Activated CD8-positive, alpha-beta T cell treated with anti-CD3 and anti-CD28 coated beads for 36 hours (primary cell): ENCODE data around the gene SYT1. TPM values are rescaled to one million over a fixed set of nuclear protein-coding genes. Genes with fewer than 3 reads are reported as not detected.

Experiments used
- ATAC-seq: fragments of 200-7000 bp; cut with Tn5 transposase; one replicate; pipeline ENCODE4 v1.10.0; 2021; ENCODE audit warnings: mild to moderate bottlenecking, moderate library complexity
- CTCF ChIA-PET: fragments of 350-600 bp; sonication (Branson Sonifier 250); formaldehyde crosslinking; loops from one replicate; lab custom pipeline; 2021; ENCODE audit warnings: antibody characterized with exemption; lab: Charles Lee
- POLR2A ChIA-PET: fragments of 350-600 bp; sonication (Branson Sonifier 250); formaldehyde crosslinking; loops from one replicate; lab custom pipeline; 2021; ENCODE audit warnings: antibody characterized with exemption; lab: Charles Lee
- DNase-seq: peaks from one replicate; pipeline ENCODE4 v3.0.0-alpha.2; 2020
- H3K27ac Mint-ChIP-seq: one replicate; pipeline ENCODE4 v1.8.0; 2021; ENCODE audit warnings: mild to moderate bottlenecking, mixed read lengths
- H3K27me3 Mint-ChIP-seq: one replicate; pipeline ENCODE4 v1.8.0; 2021; ENCODE audit warnings: mixed read lengths
- H3K36me3 Mint-ChIP-seq: one replicate; pipeline ENCODE4 v1.8.0; 2021; ENCODE audit warnings: low read depth, mixed read lengths
- H3K4me1 Mint-ChIP-seq: one replicate; pipeline ENCODE4 v1.8.0; 2021; ENCODE audit warnings: low read depth, mixed read lengths
- H3K4me3 Mint-ChIP-seq: one replicate; pipeline ENCODE4 v1.8.0; 2021; ENCODE audit warnings: mild to moderate bottlenecking, moderate library complexity, mixed read lengths
- H3K9me3 Mint-ChIP-seq: one replicate; pipeline ENCODE4 v1.8.0; 2021; ENCODE audit warnings: mixed read lengths
- intact Hi-C: fragments of 100-400 bp; cut with micrococcal nuclease; formaldehyde crosslinking; loops from one replicate; pipeline ENCODE4 v1.10.0; 2022
- total RNA-seq, 2 experiments: library from RNA; stranded (reverse); gene quantifications; one replicate each; pipeline ENCODE4 v1.2.3, GENCODE V29; 2021
- TF ChIP-seq, protein P1 (sequence below): fragments of 200-600 bp; IDR thresholded peaks from one replicate; pipeline ENCODE4 v1.8.0; 2022; ENCODE audit warnings: antibody characterized with exemption, mild to moderate bottlenecking

SYT1 gene
- total RNA-seq, 2 experiments from 2014 or later: not detected

DNA sequence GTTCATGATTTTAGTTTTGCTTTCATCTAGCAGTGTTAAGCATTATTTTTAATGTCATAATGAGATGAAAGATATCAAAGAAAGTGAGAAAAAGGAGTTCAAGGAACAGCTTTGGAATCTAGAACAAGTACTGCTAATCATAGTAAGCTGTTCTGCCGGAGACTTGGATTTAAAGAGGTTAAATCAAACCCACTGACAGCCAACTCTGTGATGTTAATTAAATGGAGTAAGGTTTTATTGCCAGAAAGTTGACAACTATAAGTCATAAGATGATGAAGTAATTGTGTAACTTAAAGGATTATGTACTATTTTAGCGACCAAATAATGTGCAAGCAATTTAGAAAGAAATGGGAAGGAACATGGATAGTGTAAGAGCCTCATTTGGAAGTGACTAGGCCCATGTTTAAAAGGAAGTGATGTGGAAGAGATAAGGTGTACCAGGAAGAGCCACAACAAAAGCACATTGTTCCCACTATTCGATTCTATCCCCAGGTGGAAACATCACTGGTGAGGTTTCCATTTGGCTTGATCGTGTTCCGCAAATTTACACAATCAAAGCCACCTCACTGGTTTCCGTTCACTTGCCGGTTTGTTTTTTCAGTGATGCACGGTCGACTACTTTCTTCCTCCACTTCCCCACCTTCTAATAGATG, 437.7 kb downstream of the SYT1 start:
- CTCF ChIA-PET: no interaction called here
- ATAC-seq: no peak
- DNase-seq: no peak
- Mint-ChIP-seq H3K36me3 (no peaks in the 10 kb centered on the region), H3K9me3 (peaks cover 3% of the 10 kb centered on the region), H3K27me3 (no peaks in the 10 kb centered on the region), H3K27ac (no peak overlapping the region), H3K4me3 (no peak overlapping the region), H3K4me1 (no peaks in the 10 kb centered on the region)
- intact Hi-C loops: no loop called here
- POLR2A ChIA-PET: no interaction called here
- TF ChIP-seq, protein P1, sequence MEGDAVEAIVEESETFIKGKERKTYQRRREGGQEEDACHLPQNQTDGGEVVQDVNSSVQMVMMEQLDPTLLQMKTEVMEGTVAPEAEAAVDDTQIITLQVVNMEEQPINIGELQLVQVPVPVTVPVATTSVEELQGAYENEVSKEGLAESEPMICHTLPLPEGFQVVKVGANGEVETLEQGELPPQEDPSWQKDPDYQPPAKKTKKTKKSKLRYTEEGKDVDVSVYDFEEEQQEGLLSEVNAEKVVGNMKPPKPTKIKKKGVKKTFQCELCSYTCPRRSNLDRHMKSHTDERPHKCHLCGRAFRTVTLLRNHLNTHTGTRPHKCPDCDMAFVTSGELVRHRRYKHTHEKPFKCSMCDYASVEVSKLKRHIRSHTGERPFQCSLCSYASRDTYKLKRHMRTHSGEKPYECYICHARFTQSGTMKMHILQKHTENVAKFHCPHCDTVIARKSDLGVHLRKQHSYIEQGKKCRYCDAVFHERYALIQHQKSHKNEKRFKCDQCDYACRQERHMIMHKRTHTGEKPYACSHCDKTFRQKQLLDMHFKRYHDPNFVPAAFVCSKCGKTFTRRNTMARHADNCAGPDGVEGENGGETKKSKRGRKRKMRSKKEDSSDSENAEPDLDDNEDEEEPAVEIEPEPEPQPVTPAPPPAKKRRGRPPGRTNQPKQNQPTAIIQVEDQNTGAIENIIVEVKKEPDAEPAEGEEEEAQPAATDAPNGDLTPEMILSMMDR: no peak

DNA sequence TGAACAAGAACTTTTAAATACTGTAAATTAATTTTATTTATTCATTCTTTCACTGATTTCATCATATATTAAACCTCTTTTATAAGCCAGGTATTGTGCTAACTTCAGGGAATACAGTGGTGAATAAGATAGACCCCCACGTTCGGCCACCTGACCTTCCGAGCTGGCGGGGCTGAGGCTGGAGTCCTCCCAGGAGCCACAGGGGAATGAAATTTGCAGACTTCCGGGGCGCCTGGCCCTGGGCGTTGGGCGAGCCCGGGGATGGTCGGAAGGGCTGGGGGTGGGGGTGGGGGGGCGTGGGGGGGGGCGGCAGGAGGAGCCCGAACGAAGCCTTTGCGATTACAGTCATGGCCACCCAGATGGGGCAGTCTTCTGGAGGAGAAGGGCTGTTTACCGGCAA, 442.8 kb downstream of the SYT1 start:
- ATAC-seq: no peak
- DNase-seq: no peak
- Mint-ChIP-seq H3K27ac (no peak overlapping the region), H3K4me3 (no peak overlapping the region), H3K9me3 (peaks cover 5% of the 10 kb centered on the region), H3K27me3 (no peaks in the 10 kb centered on the region), H3K36me3 (no peaks in the 10 kb centered on the region), H3K4me1 (no peaks in the 10 kb centered on the region)
- intact Hi-C loops: no loop called here
- ChIA-PET CTCF (no interaction called here), POLR2A (no interaction called here)
- TF ChIP-seq, protein P1: no peak

DNA sequence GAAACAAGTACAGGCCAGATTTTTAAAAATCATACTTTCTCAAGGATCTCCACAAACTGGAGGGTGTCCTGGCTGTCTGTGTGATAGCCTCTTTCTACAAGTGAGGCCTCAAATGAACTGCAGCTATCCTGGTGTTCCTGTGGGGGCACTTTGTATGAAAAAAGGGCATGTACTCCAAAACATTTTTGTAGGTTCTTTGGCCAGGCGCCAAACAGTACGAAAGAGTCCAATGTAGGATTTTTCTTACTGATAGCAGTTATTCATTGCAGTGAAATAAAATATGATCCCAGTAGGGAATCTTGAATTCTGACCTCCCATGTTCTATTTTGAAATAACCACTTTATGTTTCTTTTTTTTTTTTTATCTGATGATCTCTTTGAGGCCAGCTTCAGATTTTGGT, 444.5 kb downstream of the SYT1 start:
- no peak overlapping the region for H3K4me3 Mint-ChIP-seq
- ChIA-PET CTCF (no interaction called here), POLR2A (interaction anchor here (0.6 kb wide), 1 partner anchor 833 kb away, joined by 3 read pairs; no protein-coding TSS in a partner anchor)
- H3K4me1 Mint-ChIP-seq: no peaks in the 10 kb centered on the region
- H3K27me3 Mint-ChIP-seq: no peaks in the 10 kb centered on the region
- TF ChIP-seq, protein P1: no peak
- H3K27ac Mint-ChIP-seq: no peak overlapping the region
- ATAC-seq (no peak), DNase-seq (no peak)
- H3K36me3 Mint-ChIP-seq: no peaks in the 10 kb centered on the region
- peaks cover 10% of the 10 kb centered on the region for H3K9me3 Mint-ChIP-seq
- intact Hi-C loops: no loop called here

DNA sequence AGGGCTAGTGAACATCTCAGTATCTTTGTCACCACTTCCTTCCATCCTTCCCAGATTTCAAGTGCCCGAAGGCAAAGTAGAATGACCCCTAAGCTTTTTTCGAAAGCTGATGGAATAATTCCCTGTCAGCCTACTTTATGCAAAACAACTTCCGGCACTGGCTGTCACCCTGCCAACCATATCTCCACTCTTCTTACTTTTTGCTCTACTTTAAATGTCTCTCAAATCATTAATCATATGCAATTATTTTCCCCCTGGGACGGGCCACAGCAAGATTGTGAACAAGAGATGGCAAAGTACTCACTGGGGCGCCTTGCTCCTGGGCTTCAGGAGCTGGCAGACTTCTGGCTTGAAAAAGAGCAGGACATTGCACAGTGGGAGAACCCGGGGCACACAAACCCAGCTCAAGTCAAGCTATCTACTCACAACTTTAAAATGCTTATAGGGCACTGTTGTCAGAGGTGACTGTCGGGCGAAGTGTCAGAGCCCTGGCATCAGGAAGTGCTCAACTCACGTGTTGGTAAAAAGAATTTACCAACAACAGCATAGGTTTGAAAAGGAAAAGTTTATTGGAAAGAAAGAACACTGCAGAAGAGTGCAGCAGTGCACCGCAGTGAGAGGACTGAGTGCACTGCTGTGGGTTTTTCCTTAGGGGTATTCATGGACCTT, 452.7 kb downstream of the SYT1 start:
- ATAC-seq (no peak), DNase-seq (no peak)
- Mint-ChIP-seq H3K36me3 (no peaks in the 10 kb centered on the region), H3K4me1 (no peaks in the 10 kb centered on the region), H3K9me3 (peaks cover 8% of the 10 kb centered on the region), H3K27ac (no peak overlapping the region), H3K4me3 (no peak overlapping the region), H3K27me3 (no peaks in the 10 kb centered on the region)
- intact Hi-C loops: no loop called here
- CTCF ChIA-PET: interaction anchor here (0.9 kb wide), 1 partner anchor 8 kb away, joined by 4 read pairs; no protein-coding TSS in a partner anchor
- TF ChIP-seq, protein P1: no peak
- POLR2A ChIA-PET: no interaction called here

DNA sequence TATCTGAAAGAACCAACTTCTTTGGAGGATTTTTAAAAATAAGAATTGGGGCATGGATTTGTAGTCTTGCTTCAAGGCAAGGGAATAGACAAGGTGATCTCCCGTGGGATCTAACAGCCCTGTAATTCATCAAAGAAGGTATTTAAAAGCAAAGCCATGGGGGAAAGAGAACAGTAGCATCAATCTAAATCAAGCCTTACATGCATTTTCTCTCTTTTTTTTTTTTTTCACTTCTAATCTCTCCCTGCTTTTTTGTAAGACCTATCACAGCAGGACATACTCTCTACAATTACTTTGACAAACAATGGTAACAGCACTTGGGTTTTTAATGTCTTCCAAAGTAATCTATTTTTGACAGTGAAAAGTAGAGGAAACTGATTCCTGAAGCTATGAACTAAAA, 458.3 kb downstream of the SYT1 start:
- Mint-ChIP-seq H3K27ac (no peak overlapping the region), H3K9me3 (no peaks in the 10 kb centered on the region), H3K36me3 (no peaks in the 10 kb centered on the region), H3K4me1 (no peaks in the 10 kb centered on the region), H3K27me3 (no peaks in the 10 kb centered on the region), H3K4me3 (no peak overlapping the region)
- POLR2A ChIA-PET: no interaction called here
- no peak for DNase-seq
- no peak for ATAC-seq
- TF ChIP-seq, protein P1: no peak
- CTCF ChIA-PET: no interaction called here
- intact Hi-C loops: no loop called here
